ENCODE results near the gene PTAFR. TPM values are rescaled to one million over a fixed set of nuclear protein-coding genes. Genes with fewer than 3 reads are reported as not detected.

The PTAFR gene
- total and polyA plus RNA-seq, 2 of the 4 experiments (the other 2 are of a cell fraction), result 0.17 to 0.18 TPM

- intact Hi-C loops (cut with micrococcal nuclease), result no loop called here
- ATAC-seq (ENCODE audit: low read depth), result no peak
- CTCF ChIA-PET, result no interaction called here
Measured at GRCh38 chr1:28127617-28128257, 48.8 kb downstream of the PTAFR start.

More at GRCh38 chr1:28127617-28128257, 48.8 kb downstream of the PTAFR start:
- no peak overlapping the region for H3K27ac ChIP-seq (ENCODE audit: insufficient read depth, low read length)
- no peak overlapping the region for H2BK5ac ChIP-seq (ENCODE audit: low read depth, low read length, poor library complexity, severe bottlenecking)
- no peak overlapping the region for H2AK5ac ChIP-seq (ENCODE audit: low read depth, low read length)
- no peak overlapping the region for H3K14ac ChIP-seq (replicated peaks; ENCODE audit: low read depth, low read length)
- H3K36me3 ChIP-seq (ENCODE audit: control insufficient read depth, insufficient read depth, low read length), result no peaks in the 10 kb centered on the region
- WGBS, 2 experiments (ENCODE audit: extremely low coverage in 2 of 2, insufficient read length in 1 of 2), result 67% methylated on average over 1 of the region's 3 CpGs; no CpG with 5 or more reads in 1 of the 2 experiments
- no peak for DNase-seq
- no peak overlapping the region for H2BK120ac ChIP-seq (ENCODE audit: low read depth, low read length)
- no peak overlapping the region for H4K8ac ChIP-seq (ENCODE audit: low read depth in 2 of 2, low read length in 2 of 2)
- no TSS peak for BruUV-seq (replicated peaks)
- no peak for TF ChIP-seq CHD1 (IDR thresholded peaks at IDR 0.05; ENCODE audit: low read depth, low read length)
- TF ChIP-seq BHLHE40 (IDR thresholded peaks at IDR 0.05; ENCODE audit: low read depth, low read length), result no peak
- TF ChIP-seq RCOR1 (IDR thresholded peaks at IDR 0.05; ENCODE audit: insufficient replicate concordance, low read length), result no peak
- no peak for TF ChIP-seq MXI1 (IDR thresholded peaks at IDR 0.05; ENCODE audit: borderline replicate concordance, low read depth, low read length)
- no peak for TF ChIP-seq POLR2A (IDR thresholded peaks at IDR 0.05; ENCODE audit: low read depth, low read length)
- TF ChIP-seq CTCF (conservative IDR thresholded peaks at IDR 0.05; ENCODE audit: low read depth, low read length), result no peak
- TF ChIP-seq MAZ (IDR thresholded peaks at IDR 0.05; ENCODE audit: borderline replicate concordance, low read depth, low read length), result no peak
- no peak for TF ChIP-seq CEBPB (IDR thresholded peaks at IDR 0.05; ENCODE audit: low read depth, low read length)
- no peak overlapping the region for H2AFZ ChIP-seq (replicated peaks; ENCODE audit: low read length, poor library complexity)
- H3K9me3 ChIP-seq (ENCODE audit: control insufficient read depth, insufficient read depth, low read length), result no peaks in the 10 kb centered on the region
- H2AK9ac ChIP-seq (replicated peaks; ENCODE audit: low read depth, low read length, poor library complexity), result no peak overlapping the region
- no peak overlapping the region for H2BK15ac ChIP-seq (ENCODE audit: low read depth, low read length)
- no peak overlapping the region for H3K9ac ChIP-seq (ENCODE audit: low read depth, low read length)
- no peak overlapping the region for H3K18ac ChIP-seq (ENCODE audit: low read depth, low read length)
- no peak overlapping the region for H3K4me3 ChIP-seq (ENCODE audit: insufficient read depth, low read depth, low read length)
- no peak overlapping the region for H4K91ac ChIP-seq (ENCODE audit: insufficient read depth, low read depth, low read length)
- no peak overlapping the region for H4K5ac ChIP-seq (ENCODE audit: low read depth, low read length)
- peaks cover 8% of the 10 kb centered on the region for H3K9me1 ChIP-seq (ENCODE audit: insufficient read depth, low read length)
- dilution Hi-C loops (cut with HindIII; ENCODE audit: low sequenced_read_pairs, unreplicated experiment), result no loop called here
- H3K56ac ChIP-seq (ENCODE audit: extremely low read depth, insufficient read depth, low read length), result no peak overlapping the region
- H3K4me1 ChIP-seq (ENCODE audit: control insufficient read depth, insufficient read depth, low read length), result peaks cover 5% of the 10 kb centered on the region; the same call in 1 of the 2 replicates
- H3K79me1 ChIP-seq (ENCODE audit: low read depth in 1 of 2, low read length in 2 of 2), result no peaks in the 10 kb centered on the region
- H4K20me1 ChIP-seq (ENCODE audit: insufficient read depth, low read length), result no peaks in the 10 kb centered on the region
- no peak overlapping the region for H3K4ac ChIP-seq (ENCODE audit: low read depth, low read length)
- no peak overlapping the region for H3K23ac ChIP-seq (ENCODE audit: low read depth, low read length)
- peak overlapping the region; percentile 35; the same call in 1 of the 2 replicates for H2BK20ac ChIP-seq (ENCODE audit: low read depth, low read length)
- POLR2A ChIA-PET (ENCODE audit: unreplicated experiment), result no interaction called here
- in situ Hi-C loops (cut with MboI; ENCODE audit: low sequenced_read_pairs), result no loop called here
- H3K27me3 ChIP-seq (ENCODE audit: control insufficient read depth, insufficient read depth, low read length), result no peaks in the 10 kb centered on the region
- H3K4me2 ChIP-seq (ENCODE audit: low read depth, low read length), result no peak overlapping the region
